Heart right ventricle (tissue), 16 donors: Measurements from ENCODE around the gene BTG2. TPM values are rescaled to one million over a fixed set of nuclear protein-coding genes. Genes with fewer than 3 reads are reported as not detected.
"Not testable (repeated sequence)": the region's sequence is repeated elsewhere in the genome, so short reads cannot be mapped to it uniquely, and the experiment has no call there.

Experiments
- ATAC-seq, 8 donors: fragments of 200-7000 bp; cut with Tn5 transposase; one replicate each; pipeline ENCODE4 v1.9.1; 2020; ENCODE audit warnings: mild to moderate bottlenecking in 8 of 8, moderate library complexity in 8 of 8, moderate number of reproducible peaks in 1 of 8
- DNase-seq, 2 donors: peaks; one replicate each; pipeline ENCODE4 v3.0.0-alpha.2; 2020
- H3K27ac ChIP-seq, 10 donors: fragments of 200-600 bp; sonication (generic) in 2 of 10; one replicate each; pipeline versions ENCODE4 v1.5.0 to v1.8.0; 2020 to 2022; ENCODE audit warnings: mild to moderate bottlenecking in 3 of 10
- H3K27me3 ChIP-seq, 7 donors: fragments of 200-600 bp; one replicate each; pipeline ENCODE4 v1.8.0; 2021 to 2022; ENCODE audit warnings: mild to moderate bottlenecking in 2 of 7
- H3K36me3 ChIP-seq, 9 donors: fragments of 200-600 bp; sonication (generic) in 1 of 9; one replicate each; pipeline versions ENCODE4 v1.5.0 to v1.8.0; 2020 to 2022; ENCODE audit warnings: mild to moderate bottlenecking in 2 of 9
- H3K4me1 ChIP-seq, 9 donors: fragments of 200-600 bp; sonication (generic) in 1 of 9; one replicate each; pipeline versions ENCODE4 v1.5.0 to v1.8.0; 2020 to 2022; ENCODE audit warnings: mild to moderate bottlenecking in 4 of 9
- H3K4me3 ChIP-seq, 10 donors: fragments of 200-600 bp; sonication (generic) in 2 of 10; one replicate each; pipeline versions ENCODE4 v1.5.0 to v1.8.0; 2020 to 2022; ENCODE audit warnings: mild to moderate bottlenecking in 7 of 10, moderate library complexity in 2 of 10
- H3K9me3 ChIP-seq, 11 donors: fragments of 200-600 bp in 10 of 11; sonication (generic) in 2 of 11; one replicate each; pipeline versions ENCODE4 v1.5.0 to v1.8.0; 2013 to 2022; ENCODE audit warnings: mild to moderate bottlenecking in 2 of 11, control low read depth in 1 of 11, moderate library complexity in 1 of 11
- CTCF ChIP-seq, 9 donors: fragments of 200-600 bp; sonication (generic) in 2 of 9; IDR thresholded peaks; one replicate each; pipeline versions ENCODE4 v1.5.0 to v1.8.0; 2021 to 2022; ENCODE audit warnings: antibody characterized with exemption in 9 of 9, mild to moderate bottlenecking in 5 of 9, moderate library complexity in 1 of 9
- WGBS, 2 donors: extraction: QIAGEN DNeasy Blood & Tissue Kit; methylation state at CpG; one replicate each; pipeline ENCODE4 v1.1.7; 2013; ENCODE audit warnings: inconsistent platforms in 1 of 2; 5-methylcytosine and 5-hydroxymethylcytosine counted together
- intact Hi-C, 10 donors: fragments of 100-400 bp; cut with DNase I; formaldehyde crosslinking; loops; one replicate each; pipeline versions ENCODE4 v1.11.1 to v1.14.2; 2022
- polyA plus RNA-seq, 2 donors: library from polyadenylated mRNA; stranded (reverse); fragments of 200-250 nt; gene quantifications; one replicate each; pipeline ENCODE4 v1.2.3, GENCODE V29; 2013
- total RNA-seq, 10 donors: library from RNA; stranded (reverse); fragmentation: NEBNext Ultra II Directional in 3 of 10; extraction: Animal tissue kit (Norgen Biotek cat#: 25700) in 3 of 10; gene quantifications; one replicate each; pipeline versions ENCODE4 v1.2.1 to v1.2.4, GENCODE V29; 2021 to 2023
- donor health status: Arrhythmogenic right ventricular cardiomyopathy.
- donor health status: ischemic (EF 13 %, LVEDD 7.1; RV severe dilation, severe dysfunction).
- donor health status: healthy with polysubstance abuse.
- donor health status: DM: no; HTN: yes; CAD: no.
- donor health status: DM: no; HTN: no; CAD: no.
- donor health status: ischemic (EF 25% LVEDD 6.9; RV normal size, moderate dysfunction).
- donor health status: ischemic (EF 25% LVEDD 5.7; RV mildly dilated, moderate dysfunction).
- donor health status: healthy.
- donor health status: DM: yes; HTN: yes; CAD: no.
- donor health status: Ischemic cardiomyopathy.
- donor health status: ischemic (EF 35%, LVEDD 5.7; RV mildly dilated, moderate dysfunction).
- donor health status: nonischemic (EF 11% LVEDD 7.7; RV severe dilation, severe dysfunction).
- donor health status: DM: yes; HTN: yes; CAD: no.
- donor health status: PGD.
- donor health status: ischemic (EF 29% LVEDD 5.4; RV normal size, mild dysfunction).
- donor health status: nonischemic (EF 23%, LVEDD 6.1; RV moderate dilation, normal function).

The BTG2 gene
- total and polyA plus RNA-seq, 12 donors = 26.4 to 349 (median 54.2) TPM

GRCh38 chr1:203265541-203265940, 39.8 kb upstream of the BTG2 start:
- Histone ChIP-seq H3K9me3 (no peaks in the 10 kb centered on the region), H3K27ac (no peak overlapping the region), H3K4me3 (no peak overlapping the region), H3K4me1 (peaks cover 3 to 13% (median 5%) of the 10 kb centered on the region in 9 donors), H3K36me3 (no peaks in the 10 kb centered on the region), H3K27me3 (no peaks in the 10 kb centered on the region)
- intact Hi-C loops = loop anchor here in 6 of 10 donors (5.0 to 10.0 kb wide), 3 partner anchors 219 to 228 kb away; no protein-coding TSS in a partner anchor
- TF ChIP-seq CTCF (IDR thresholded peaks at IDR 0.05) = no peak
- no peak for ATAC-seq
- 61 to 73% methylated on average over 4 of the region's 4 CpGs for WGBS, 2 donors
- DNase-seq = no peak

- H3K36me3 ChIP-seq, H3K27me3 ChIP-seq, H3K27ac ChIP-seq, DNase-seq, ATAC-seq, H3K9me3 ChIP-seq, H3K4me3 ChIP-seq: not testable (repeated sequence)
- peaks cover 3 to 19% (median 10%) of the 10 kb centered on the region in 9 donors for H3K4me1 ChIP-seq
- 62% methylated on average over 5 of the region's 5 CpGs for WGBS, 2 donors
- intact Hi-C loops = loop anchor here in 7 of 10 donors (2.0 to 10.0 kb wide), 4 partner anchors 219 to 229 kb away; no protein-coding TSS in a partner anchor
Measured at GRCh38 chr1:203266140-203266539, 39.2 kb upstream of the BTG2 start.

GRCh38 chr1:203267347-203267846, 37.9 kb upstream of the BTG2 start:
- Histone ChIP-seq H3K4me3 (peak overlapping the region in 9 of 10 donors; percentile 37 to 65 (median 59)), H3K36me3 (no peaks in the 10 kb centered on the region), H3K27me3 (no peaks in the 10 kb centered on the region), H3K27ac (peak overlapping the region; percentile 28 to 92 (median 82)), H3K9me3 (no peaks in the 10 kb centered on the region), H3K4me1 (peaks cover 3 to 25% (median 15%) of the 10 kb centered on the region in 9 donors)
- peak; percentile 83 to 87 for DNase-seq
- intact Hi-C loops = loop anchor here in 8 of 10 donors (1.0 to 10.0 kb wide), 8 partner anchors 72 to 230 kb away; no protein-coding TSS in a partner anchor
- peak; percentile 60 to 83 (median 74) for ATAC-seq
- TF ChIP-seq CTCF (IDR thresholded peaks at IDR 0.05) = peak; percentile 85 to 99 (median 95)
- WGBS, 2 donors = 0 to 1% methylated on average over 20 of the region's 20 CpGs

GRCh38 chr1:203267912-203268311, 37.4 kb upstream of the BTG2 start:
- Histone ChIP-seq H3K27me3 (no peaks in the 10 kb centered on the region), H3K36me3 (no peaks in the 10 kb centered on the region), H3K4me3 (peak overlapping the region in 9 of 10 donors; percentile 37 to 65 (median 59)), H3K27ac (peak overlapping the region; percentile 28 to 92 (median 82)), H3K4me1 (peaks cover 3 to 30% (median 20%) of the 10 kb centered on the region in 9 donors), H3K9me3 (no peaks in the 10 kb centered on the region)
- ATAC-seq (peak in 2 of 8 donors; percentile 1 to 2), DNase-seq (no peak)
- WGBS, 2 donors = 43 to 50% methylated on average over 15 of the region's 15 CpGs
- intact Hi-C loops = loop anchor here in 8 of 10 donors (1.0 to 10.0 kb wide), 8 partner anchors 71 to 231 kb away; no protein-coding TSS in a partner anchor
- TF ChIP-seq CTCF (IDR thresholded peaks at IDR 0.05) = no peak
